Prostate gland (tissue), 2 donors: ENCODE results near the gene POLA1.

Source experiments
- CTCF ChIP-seq, 4 experiments: fragments of 200-600 bp in 2 of 4; fragments of 450-650 bp in 2 of 4; sonication (generic) in 2 of 4; IDR thresholded peaks; 1 replicate in 3 of 4; 2 replicates in 1 of 4; pipeline ENCODE4 v1.5.1; 2016 to 2019; ENCODE audit warnings: antibody characterized with exemption in 4 of 4, mild to moderate bottlenecking in 2 of 4, moderate library complexity in 2 of 4
- POLR2AphosphoS5 ChIP-seq: sonication (generic); formaldehyde crosslinking; IDR thresholded peaks from one replicate; pipeline ENCODE4 v1.6.1; 2017; ENCODE audit warnings: antibody characterized with exemption

GRCh38 chrX:25005034-25005381 lies 311.3 kb downstream of the POLA1 start:
- TF ChIP-seq CTCF (IDR thresholded peaks at IDR 0.05) = no peak
- no peak for TF ChIP-seq POLR2AphosphoS5
